Keratinocyte (primary cell): Measurements from ENCODE around the gene MARVELD1. TPM values are rescaled to one million over a fixed set of nuclear protein-coding genes. Genes with fewer than 3 reads are reported as not detected.
"Not testable (repeated sequence)": the region's sequence is repeated elsewhere in the genome, so short reads cannot be mapped to it uniquely, and the experiment has no call there.

Experiments
- DNase-seq: peaks from one replicate; pipeline ENCODE4 v3.0.0-alpha.2; 2011; ENCODE audit warnings: low read depth, missing footprints, low spot score
- FAIRE-seq: peaks from 2 replicates; lab custom pipeline; 2011; peaks lifted over from hg19 to GRCh38; lab: Jason Lieb, UNC
- H2AFZ ChIP-seq: 2 replicates; pipeline ENCODE4 v1.6.0; 2012; ENCODE audit warnings: low read length, control low read depth, inconsistent platforms; ENCODE audit not compliant: control insufficient read depth
- H3K27ac ChIP-seq: 2 replicates; pipeline ENCODE4 v1.5.1; 2011; ENCODE audit warnings: low read length; ENCODE audit not compliant: control insufficient read depth, insufficient read depth
- H3K27me3 ChIP-seq: 3 replicates; pipeline ENCODE4 v1.6.0; 2011; ENCODE audit warnings: low read length; ENCODE audit not compliant: control insufficient read depth, insufficient read depth; ENCODE audit errors: extremely low read depth
- H3K36me3 ChIP-seq, 2 experiments: 2 replicates in 1 of 2; 3 replicates in 1 of 2; pipeline ENCODE4 v1.5.1; 2011; ENCODE audit warnings: low read length in 2 of 2, mild to moderate bottlenecking in 1 of 2; ENCODE audit not compliant: control insufficient read depth in 2 of 2, insufficient read depth in 2 of 2; ENCODE audit errors: extremely low read depth in 1 of 2
- H3K4me1 ChIP-seq: 3 replicates; pipeline ENCODE4 v1.5.1; 2011; ENCODE audit warnings: low read length; ENCODE audit not compliant: control insufficient read depth, insufficient read depth; ENCODE audit errors: extremely low read depth
- H3K4me2 ChIP-seq: 3 replicates; pipeline ENCODE4 v1.6.0; 2011; ENCODE audit warnings: low read depth, low read length; ENCODE audit not compliant: control insufficient read depth, insufficient read depth; ENCODE audit errors: extremely low read depth
- H3K4me3 ChIP-seq, 3 experiments: fragments of 200-600 bp in 1 of 3; sonication (generic) in 1 of 3; 2 replicates in 2 of 3; 3 replicates in 1 of 3; pipeline ENCODE4 v1.5.1; 2011 to 2016; ENCODE audit warnings: low read length in 3 of 3, mild to moderate bottlenecking in 3 of 3, control low read depth in 2 of 3, inconsistent platforms in 1 of 3, low read depth in 1 of 3, mixed read lengths in 1 of 3, mixed run types in 1 of 3, moderate library complexity in 1 of 3; ENCODE audit not compliant: control insufficient read depth in 2 of 3, insufficient read depth in 2 of 3; ENCODE audit errors: extremely low read depth in 1 of 3
- H3K79me2 ChIP-seq: 2 replicates; pipeline ENCODE4 v1.6.0; 2012; ENCODE audit warnings: low read length; ENCODE audit not compliant: control insufficient read depth, insufficient read depth
- H3K9ac ChIP-seq: 3 replicates; pipeline ENCODE4 v1.6.0; 2011; ENCODE audit warnings: low read length; ENCODE audit not compliant: control insufficient read depth, insufficient read depth; ENCODE audit errors: extremely low read depth
- H3K9me1 ChIP-seq: 3 replicates; pipeline ENCODE4 v1.6.0; 2011; ENCODE audit warnings: low read length; ENCODE audit not compliant: control insufficient read depth, insufficient read depth; ENCODE audit errors: extremely low read depth
- H3K9me3 ChIP-seq: 2 replicates; pipeline ENCODE4 v1.5.1; 2012; ENCODE audit warnings: low read depth, low read length; ENCODE audit not compliant: control insufficient read depth
- H4K20me1 ChIP-seq: 3 replicates; pipeline ENCODE4 v1.6.0; 2011; ENCODE audit warnings: low read length; ENCODE audit not compliant: control insufficient read depth, insufficient read depth; ENCODE audit errors: extremely low read depth
- CTCF ChIP-seq, 3 experiments: IDR thresholded peaks in 1 of 3; conservative IDR thresholded peaks in 1 of 3; optimal IDR thresholded peaks in 1 of 3; 2 replicates in 2 of 3; 3 replicates in 1 of 3; pipeline versions ENCODE3 to v1.5.1; 2011; ENCODE audit warnings: low read length in 3 of 3, mild to moderate bottlenecking in 3 of 3, moderate library complexity in 2 of 3, control low read depth in 1 of 3, inconsistent platforms in 1 of 3; ENCODE audit not compliant: insufficient read depth in 2 of 3; ENCODE audit errors: extremely low read depth in 1 of 3
- EZH2 ChIP-seq: IDR thresholded peaks from one replicate; pipeline ENCODE4 v1.6.1; 2012; ENCODE audit warnings: inconsistent platforms, mild to moderate bottlenecking, low read length, moderate library complexity
- dilution Hi-C: fragments of 300-500 bp; cut with MboI; formaldehyde crosslinking; loops from one replicate; pipeline ENCODE4 v1.7.0; 2020; ENCODE audit warnings: low sequenced_read_pairs; ENCODE audit not compliant: extremely low pct_ligation_motif_present
- polyA plus RNA-seq, 5 experiments: library from polyadenylated mRNA; depleted of rRNA in 3 of 5; stranded (reverse) in 3 of 5; stranded (forward) in 1 of 5; unstranded in 1 of 5; fragments of >200 nt; gene quantifications; 1 replicate in 1 of 5; 2 replicates in 3 of 5; 3 replicates in 1 of 5; pipeline versions ENCODE4 v1.2.1 to v1.2.3, GENCODE V29; 2011 to 2012; ENCODE audit warnings: missing spikeins in 2 of 5, low read depth in 1 of 5, low replicate concordance in 1 of 5

The MARVELD1 gene
- polyA plus RNA-seq, 1 donor (not counting 4 experiments of a cell fraction or from before 2014, with no cell fraction given) = 39.7 TPM

GRCh38 chr10:97683556-97684367, 29.8 kb upstream of the MARVELD1 start:
- no peak for TF ChIP-seq EZH2
- no peak for TF ChIP-seq CTCF (optimal IDR thresholded peaks at IDR 0.05 in 1 of 3, IDR thresholded peaks at IDR 0.05 in 1 of 3, conservative IDR thresholded peaks at IDR 0.05 in 1 of 3; ENCODE audit: extremely low read depth in 1 of 3, insufficient read depth in 2 of 3, low read length in 3 of 3)
- DNase-seq (peak; percentile 35), FAIRE-seq (no peak)
- Histone ChIP-seq H4K20me1 (peaks cover 2% of the 10 kb centered on the region), H3K4me1 (peaks cover 33% of the 10 kb centered on the region), H3K9me3 (no peaks in the 10 kb centered on the region), H3K27ac (peak overlapping the region; percentile 92), H2AFZ (no peak overlapping the region), H3K4me2 (peak overlapping the region; percentile 98), H3K79me2 (peaks cover 63% of the 10 kb centered on the region), H3K9me1 (no peaks in the 10 kb centered on the region), H3K27me3 (no peaks in the 10 kb centered on the region), H3K4me3 (peak overlapping the region; percentile 85 to 93 (median 86)), H3K36me3 (peaks cover 7 to 31% of the 10 kb centered on the region in 2 experiments), H3K9ac (peak overlapping the region; percentile 97)
- dilution Hi-C loops = no loop called here

GRCh38 chr10:97684368-97684713, 29.2 kb upstream of the MARVELD1 start:
- H3K9me1 ChIP-seq, dilution Hi-C loops, H4K20me1 ChIP-seq, DNase-seq, H3K27me3 ChIP-seq, FAIRE-seq, H3K9me3 ChIP-seq, H2AFZ ChIP-seq: not testable (repeated sequence)
- H3K4me3 ChIP-seq = peak overlapping the region; percentile 85 to 93 (median 86)
- H3K4me2 ChIP-seq = peak overlapping the region; percentile 98
- peaks cover 36% of the 10 kb centered on the region for H3K4me1 ChIP-seq
- peak overlapping the region; percentile 92 for H3K27ac ChIP-seq
- peaks cover 6 to 28% of the 10 kb centered on the region in 2 experiments for H3K36me3 ChIP-seq
- peaks cover 63% of the 10 kb centered on the region for H3K79me2 ChIP-seq
- H3K9ac ChIP-seq = peak overlapping the region; percentile 97
